Endothelial cell of umbilical vein (primary cell): ENCODE data around the gene KHDRBS1. TPM values are rescaled to one million over a fixed set of nuclear protein-coding genes. Genes with fewer than 3 reads are reported as not detected.

Experiments
- BruUV-seq: library from RNA; stranded (reverse); fragments of 400-500 nt; replicated peaks from 2 replicates; lab custom pipeline; 2021; lab: Mats Ljungman, UMichigan
- CTCF ChIA-PET: fragments of 300-600, 350-600 bp; sonication (Branson Sonifier 250); formaldehyde crosslinking; loops from one replicate; lab custom pipeline; 2021; ENCODE audit warnings: antibody characterized with exemption, inconsistent platforms; lab: Charles Lee
- POLR2A ChIA-PET: fragments of 300-600, 350-600 bp; sonication (Branson Sonifier 250); formaldehyde crosslinking; loops from one replicate; lab custom pipeline; 2021; ENCODE audit warnings: antibody characterized with exemption, inconsistent platforms; lab: Charles Lee
- DNase-seq: peaks from one replicate; pipeline ENCODE4 v3.0.0-alpha.2; 2011; ENCODE audit warnings: low read depth, low spot score
- FAIRE-seq: peaks from 2 replicates; lab custom pipeline; 2011; peaks lifted over from hg19 to GRCh38; lab: Jason Lieb, UNC
- H2AFZ ChIP-seq: 2 replicates; pipeline ENCODE4 v1.6.0; 2012; ENCODE audit warnings: low read depth, low read length, control low read depth, inconsistent platforms
- H3K27ac ChIP-seq: 2 replicates; pipeline ENCODE4 v1.5.1; 2011; ENCODE audit warnings: low read depth, mild to moderate bottlenecking, control low read depth, low read length, moderate library complexity; ENCODE audit not compliant: insufficient read depth
- H3K27me3 ChIP-seq, 2 experiments: 2 replicates each; pipeline versions ENCODE4 v1.6.0 to v1.6.1; 2011; ENCODE audit warnings: low read length in 2 of 2, mixed read lengths in 1 of 2; ENCODE audit not compliant: control insufficient read depth in 2 of 2, insufficient read depth in 2 of 2
- H3K36me3 ChIP-seq, 2 experiments: 2 replicates in 1 of 2; 3 replicates in 1 of 2; pipeline ENCODE4 v1.5.1; 2011; ENCODE audit warnings: low read length in 2 of 2, mild to moderate bottlenecking in 1 of 2, moderate library complexity in 1 of 2; ENCODE audit not compliant: control insufficient read depth in 2 of 2, insufficient read depth in 2 of 2; ENCODE audit errors: extremely low read depth in 1 of 2
- H3K4me1 ChIP-seq: 3 replicates; pipeline ENCODE4 v1.5.1; 2011; ENCODE audit warnings: mild to moderate bottlenecking, low read length; ENCODE audit not compliant: control insufficient read depth, insufficient read depth; ENCODE audit errors: extremely low read depth
- H3K4me2 ChIP-seq: 2 replicates; pipeline ENCODE4 v1.6.1; 2011; ENCODE audit warnings: low read length, control low read depth, mixed read lengths; ENCODE audit not compliant: insufficient read depth
- H3K4me3 ChIP-seq, 3 experiments: fragments of 200-600 bp in 1 of 3; sonication (generic), shearing (Covaris generic) in 1 of 3; replicated peaks in 1 of 3; 2 replicates each; pipeline ENCODE4 v1.5.1; 2011 to 2016; ENCODE audit warnings: control low read depth in 3 of 3, low read length in 3 of 3, mild to moderate bottlenecking in 2 of 3, inconsistent platforms in 1 of 3, low read depth in 1 of 3, moderate library complexity in 1 of 3; ENCODE audit not compliant: insufficient read depth in 1 of 3
- H3K79me2 ChIP-seq: 2 replicates; pipeline ENCODE4 v1.6.0; 2012; ENCODE audit warnings: low read length, inconsistent platforms; ENCODE audit not compliant: control insufficient read depth, insufficient read depth
- H3K9ac ChIP-seq: replicated peaks from 2 replicates; pipeline ENCODE3; 2011; ENCODE audit warnings: low read length, control low read depth; ENCODE audit not compliant: insufficient read depth; ENCODE audit errors: extremely low read depth
- H3K9me1 ChIP-seq: replicated peaks from 3 replicates; pipeline ENCODE4 v1.6.0; 2011; ENCODE audit warnings: mild to moderate bottlenecking, low read length; ENCODE audit not compliant: control insufficient read depth, insufficient read depth; ENCODE audit errors: extremely low read depth
- H3K9me3 ChIP-seq: replicated peaks from 2 replicates; pipeline ENCODE4 v1.5.1; 2012; ENCODE audit warnings: low read length, inconsistent platforms; ENCODE audit not compliant: control insufficient read depth, insufficient read depth
- H4K20me1 ChIP-seq: replicated peaks from 2 replicates; pipeline ENCODE3; 2011; ENCODE audit warnings: mild to moderate bottlenecking, low read length; ENCODE audit not compliant: control insufficient read depth, insufficient read depth; ENCODE audit errors: extremely low read depth
- EZH2 ChIP-seq: IDR thresholded peaks from 2 replicates; pipeline ENCODE4 v1.6.1; 2012; ENCODE audit warnings: borderline replicate concordance, low read depth, mild to moderate bottlenecking, moderate library complexity, low read length, inconsistent platforms; ENCODE audit not compliant: severe bottlenecking
- FOS ChIP-seq: IDR thresholded peaks from 2 replicates; pipeline ENCODE4 v1.6.1; 2011; ENCODE audit warnings: mild to moderate bottlenecking, low read length, moderate library complexity, borderline replicate concordance; ENCODE audit not compliant: insufficient read depth
- GATA2 ChIP-seq: IDR thresholded peaks from 2 replicates; pipeline ENCODE4 v1.7.0; 2011; ENCODE audit warnings: low read depth, mild to moderate bottlenecking, moderate library complexity, mixed read lengths, low read length; ENCODE audit not compliant: insufficient read length, insufficient read depth
- JUN ChIP-seq: IDR thresholded peaks from 2 replicates; pipeline ENCODE4 v1.6.1; 2011; ENCODE audit warnings: borderline replicate concordance, low read depth; ENCODE audit not compliant: insufficient read length, insufficient read depth
- MYC ChIP-seq: IDR thresholded peaks from one replicate; pipeline ENCODE4 v1.6.1; 2011; ENCODE audit warnings: mild to moderate bottlenecking, low read depth, low read length
- POLR2A ChIP-seq: IDR thresholded peaks from 2 replicates; pipeline ENCODE4 v1.6.1; 2012; ENCODE audit warnings: low read depth, mild to moderate bottlenecking, control low read depth, low read length
- POLR2AphosphoS5 ChIP-seq: IDR thresholded peaks from 2 replicates; pipeline ENCODE4 v1.6.1; 2012; ENCODE audit warnings: low read depth, mild to moderate bottlenecking, control low read depth, low read length, moderate library complexity; ENCODE audit not compliant: insufficient read depth
- dilution Hi-C: fragments of 300-500 bp; cut with MboI; formaldehyde crosslinking; loops from one replicate; pipeline ENCODE4 v1.15.0; 2019; ENCODE audit warnings: low sequenced_read_pairs; ENCODE audit not compliant: extremely low pct_ligation_motif_present
- intact Hi-C: fragments of 100-400 bp; cut with micrococcal nuclease; formaldehyde crosslinking; loops from one replicate; pipeline ENCODE4 v1.10.0; 2022
- polyA plus RNA-seq, 4 experiments: library from polyadenylated mRNA; depleted of rRNA in 3 of 4; stranded (reverse) in 3 of 4; unstranded in 1 of 4; fragments of >200 nt; gene quantifications; 2 replicates each; pipeline versions ENCODE4 v1.2.1 to v1.2.3, GENCODE V29; 2011 to 2012; ENCODE audit warnings: missing spikeins in 1 of 4
- total RNA-seq: library from RNA; stranded (reverse); gene quantifications from 2 replicates; pipeline ENCODE4 v1.2.3, GENCODE V29; 2021
- TF ChIP-seq, protein P1 (sequence below): IDR thresholded peaks from 2 replicates; pipeline ENCODE4 v1.6.1; 2011; ENCODE audit not compliant: insufficient read depth, insufficient read length
- TF ChIP-seq, protein P2 (sequence below), 2 donors: IDR thresholded peaks; 1 replicate in 1 of 2; 2 replicates in 1 of 2; pipeline ENCODE4 v1.5.1; 2011; ENCODE audit warnings: low read length in 2 of 2, mild to moderate bottlenecking in 2 of 2, moderate library complexity in 2 of 2, control low read depth in 1 of 2, inconsistent platforms in 1 of 2, low read depth in 1 of 2; ENCODE audit not compliant: insufficient read depth in 1 of 2; ENCODE audit errors: extremely low read depth in 1 of 2

The KHDRBS1 gene
- total and polyA plus RNA-seq, 2 donors (not counting 3 experiments of a cell fraction or from before 2014, with no cell fraction given), result 43.4 to 194 TPM

DNA sequence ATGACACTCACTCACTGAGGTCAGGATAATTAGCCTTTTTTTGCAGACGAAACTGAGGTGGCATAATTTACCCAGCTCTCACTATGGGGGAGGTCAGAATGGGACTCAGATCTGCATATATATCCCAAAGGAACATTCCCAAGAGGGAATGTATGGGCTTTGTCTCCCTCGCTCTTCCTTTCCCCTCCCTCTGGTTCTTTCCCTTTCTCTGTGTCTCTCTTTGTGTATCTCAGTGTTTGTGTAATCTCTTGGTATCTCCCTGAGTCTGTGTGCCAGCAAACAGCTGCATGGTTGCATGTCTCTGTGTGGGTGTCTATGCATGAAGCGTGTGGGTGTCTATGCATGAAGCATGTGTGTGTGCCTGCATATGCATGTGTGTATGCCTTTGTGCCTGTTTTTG is 63.8 kb downstream of the KHDRBS1 start:
- H3K27me3 ChIP-seq, result no peaks in the 10 kb centered on the region
- ChIA-PET CTCF (no interaction called here), POLR2A (no interaction called here)
- H3K9me3 ChIP-seq, result no peaks in the 10 kb centered on the region
- intact Hi-C loops, result no loop called here
- H3K79me2 ChIP-seq, result peaks cover 35% of the 10 kb centered on the region
- dilution Hi-C loops, result no loop called here
- H4K20me1 ChIP-seq, result no peaks in the 10 kb centered on the region
- FAIRE-seq, result no peak
- no peak overlapping the region for H3K9ac ChIP-seq
- no TSS peak for BruUV-seq
- H3K4me1 ChIP-seq, result peaks cover 23% of the 10 kb centered on the region
- no peaks in the 10 kb centered on the region for H3K9me1 ChIP-seq
- no peak overlapping the region for H2AFZ ChIP-seq
- no peak overlapping the region for H3K27ac ChIP-seq
- no peak overlapping the region for H3K4me3 ChIP-seq
- no peak overlapping the region for H3K4me2 ChIP-seq
- no peak for DNase-seq
- TF ChIP-seq POLR2A, result no peak
- TF ChIP-seq POLR2AphosphoS5, result no peak
- TF ChIP-seq EZH2, result no peak
- TF ChIP-seq, protein P1, sequence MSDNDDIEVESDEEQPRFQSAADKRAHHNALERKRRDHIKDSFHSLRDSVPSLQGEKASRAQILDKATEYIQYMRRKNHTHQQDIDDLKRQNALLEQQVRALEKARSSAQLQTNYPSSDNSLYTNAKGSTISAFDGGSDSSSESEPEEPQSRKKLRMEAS, result no peak
- no peak for TF ChIP-seq JUN
- TF ChIP-seq, protein P2, sequence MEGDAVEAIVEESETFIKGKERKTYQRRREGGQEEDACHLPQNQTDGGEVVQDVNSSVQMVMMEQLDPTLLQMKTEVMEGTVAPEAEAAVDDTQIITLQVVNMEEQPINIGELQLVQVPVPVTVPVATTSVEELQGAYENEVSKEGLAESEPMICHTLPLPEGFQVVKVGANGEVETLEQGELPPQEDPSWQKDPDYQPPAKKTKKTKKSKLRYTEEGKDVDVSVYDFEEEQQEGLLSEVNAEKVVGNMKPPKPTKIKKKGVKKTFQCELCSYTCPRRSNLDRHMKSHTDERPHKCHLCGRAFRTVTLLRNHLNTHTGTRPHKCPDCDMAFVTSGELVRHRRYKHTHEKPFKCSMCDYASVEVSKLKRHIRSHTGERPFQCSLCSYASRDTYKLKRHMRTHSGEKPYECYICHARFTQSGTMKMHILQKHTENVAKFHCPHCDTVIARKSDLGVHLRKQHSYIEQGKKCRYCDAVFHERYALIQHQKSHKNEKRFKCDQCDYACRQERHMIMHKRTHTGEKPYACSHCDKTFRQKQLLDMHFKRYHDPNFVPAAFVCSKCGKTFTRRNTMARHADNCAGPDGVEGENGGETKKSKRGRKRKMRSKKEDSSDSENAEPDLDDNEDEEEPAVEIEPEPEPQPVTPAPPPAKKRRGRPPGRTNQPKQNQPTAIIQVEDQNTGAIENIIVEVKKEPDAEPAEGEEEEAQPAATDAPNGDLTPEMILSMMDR (IDR thresholded peaks at IDR 0.05; ENCODE audit: extremely low read depth in 1 of 2, insufficient read depth in 1 of 2, low read depth in 1 of 2, low read length in 2 of 2), result no peak
- TF ChIP-seq FOS, result no peak
- no peak for TF ChIP-seq GATA2
- no peak for TF ChIP-seq MYC
- peaks cover 16 to 29% of the 10 kb centered on the region in 2 experiments for H3K36me3 ChIP-seq
